ENCODE results near the gene HSPB7.
"Not testable (repeated sequence)": the region's sequence is repeated elsewhere in the genome, so short reads cannot be mapped to it uniquely, and the experiment has no call there.

The HSPB7 gene

GRCh38 chr1:15985611-15986297 lies 32.1 kb downstream of the HSPB7 start:
- in situ Hi-C loops (cut with MboI; ENCODE audit: low sequenced_read_pairs) = no loop called here

- in situ Hi-C loops (cut with MboI; ENCODE audit: low sequenced_read_pairs) = no loop called here
Observed at GRCh38 chr1:15983275-15983674, 34.6 kb downstream of the HSPB7 start.

GRCh38 chr1:15981679-15982078 lies 36.2 kb downstream of the HSPB7 start:
- in situ Hi-C loops (cut with MboI; ENCODE audit: low sequenced_read_pairs) = no loop called here

- in situ Hi-C loops (cut with MboI; ENCODE audit: low sequenced_read_pairs) = not testable (repeated sequence)
Observed at GRCh38 chr1:15977947-15978346, 39.9 kb downstream of the HSPB7 start.

GRCh38 chr1:15975805-15976680 lies 41.8 kb downstream of the HSPB7 start, which contains the start of gene ZBTB17:
ZBTB17 (minus strand) TSS chr1:15976101; CDS start chr1:15948495, 27,606 bp downstream.
- in situ Hi-C loops (cut with MboI; ENCODE audit: low sequenced_read_pairs) = no loop called here

- in situ Hi-C loops (cut with MboI; ENCODE audit: low sequenced_read_pairs) = no loop called here
Observed at GRCh38 chr1:15975358-15975804, 42.5 kb downstream of the HSPB7 start.

- in situ Hi-C loops (cut with MboI; ENCODE audit: low sequenced_read_pairs) = no loop called here
Observed at GRCh38 chr1:15974855-15975254, 43.0 kb downstream of the HSPB7 start.

GRCh38 chr1:15973772-15974171 lies 44.1 kb downstream of the HSPB7 start:
- in situ Hi-C loops (cut with MboI; ENCODE audit: low sequenced_read_pairs) = no loop called here

GRCh38 chr1:15972409-15972808 lies 45.4 kb downstream of the HSPB7 start:
- in situ Hi-C loops (cut with MboI; ENCODE audit: low sequenced_read_pairs) = no loop called here

- in situ Hi-C loops (cut with MboI; ENCODE audit: low sequenced_read_pairs) = no loop called here
Observed at GRCh38 chr1:15970911-15971310, 46.9 kb downstream of the HSPB7 start.

- in situ Hi-C loops (cut with MboI; ENCODE audit: low sequenced_read_pairs) = no loop called here
Observed at GRCh38 chr1:15969321-15969880, 48.4 kb downstream of the HSPB7 start.

- in situ Hi-C loops (cut with MboI; ENCODE audit: low sequenced_read_pairs) = no loop called here
Observed at GRCh38 chr1:15968172-15968571, 49.7 kb downstream of the HSPB7 start.

GRCh38 chr1:15966956-15967344 lies 50.9 kb downstream of the HSPB7 start:
- in situ Hi-C loops (cut with MboI; ENCODE audit: low sequenced_read_pairs) = no loop called here

- in situ Hi-C loops (cut with MboI; ENCODE audit: low sequenced_read_pairs) = no loop called here
Observed at GRCh38 chr1:15966081-15966955, 51.5 kb downstream of the HSPB7 start.

GRCh38 chr1:15965228-15965767 lies 52.5 kb downstream of the HSPB7 start:
- in situ Hi-C loops (cut with MboI; ENCODE audit: low sequenced_read_pairs) = no loop called here
